Measurements from ENCODE around the gene IL17C. TPM values are rescaled to one million over a fixed set of nuclear protein-coding genes. Genes with fewer than 3 reads are reported as not detected.

IL17C gene
- total and polyA plus RNA-seq, 8 donors, result 0.87 to 1.2 TPM; not detected in 6

DNA sequence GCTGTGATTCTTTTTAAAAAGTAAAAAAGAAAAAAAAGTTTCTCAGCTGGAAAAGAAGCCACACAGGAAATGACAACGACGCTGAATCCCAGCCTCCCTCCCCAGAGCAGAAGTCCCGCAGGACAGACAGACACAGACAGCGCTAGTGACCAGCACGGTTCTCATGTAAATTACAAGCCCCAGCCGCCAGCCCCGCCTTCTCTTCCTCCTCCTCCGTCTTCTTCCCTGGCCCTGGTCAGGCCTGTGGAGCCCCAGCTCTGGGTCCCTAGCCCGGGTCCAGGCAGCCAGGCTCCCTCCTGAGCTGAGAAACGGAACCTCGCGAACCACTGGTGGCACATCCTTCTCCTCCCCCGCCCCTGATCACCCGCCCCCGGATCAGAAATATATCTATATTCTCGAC is 7.0 kb upstream of the IL17C start:
- Histone ChIP-seq H3K27me3 (peaks cover 0 to 31% (median 13%) of the 10 kb centered on the region in 3 donors), H3K27ac (no peak overlapping the region), H3K9me3 (no peaks in the 10 kb centered on the region), H3K4me1 (peaks cover 12 to 30% (median 22%) of the 10 kb centered on the region in 4 donors), H3K36me3 (peaks cover 47 to 69% (median 66%) of the 10 kb centered on the region in 4 donors), H3K4me3 (no peak overlapping the region)
- no peak for DNase-seq
- intact Hi-C loops (cut with DNase I; ENCODE audit: low total_unique reads), result no loop called here
- WGBS, 5 donors, result 76 to 83% (median 79%) methylated on average over 16 of the region's 16 CpGs
- no peak for TF ChIP-seq POLR2A (IDR thresholded peaks at IDR 0.05)
- no peak for TF ChIP-seq CTCF (IDR thresholded peaks at IDR 0.05)
- no peak for TF ChIP-seq EP300 (IDR thresholded peaks at IDR 0.05)

DNA sequence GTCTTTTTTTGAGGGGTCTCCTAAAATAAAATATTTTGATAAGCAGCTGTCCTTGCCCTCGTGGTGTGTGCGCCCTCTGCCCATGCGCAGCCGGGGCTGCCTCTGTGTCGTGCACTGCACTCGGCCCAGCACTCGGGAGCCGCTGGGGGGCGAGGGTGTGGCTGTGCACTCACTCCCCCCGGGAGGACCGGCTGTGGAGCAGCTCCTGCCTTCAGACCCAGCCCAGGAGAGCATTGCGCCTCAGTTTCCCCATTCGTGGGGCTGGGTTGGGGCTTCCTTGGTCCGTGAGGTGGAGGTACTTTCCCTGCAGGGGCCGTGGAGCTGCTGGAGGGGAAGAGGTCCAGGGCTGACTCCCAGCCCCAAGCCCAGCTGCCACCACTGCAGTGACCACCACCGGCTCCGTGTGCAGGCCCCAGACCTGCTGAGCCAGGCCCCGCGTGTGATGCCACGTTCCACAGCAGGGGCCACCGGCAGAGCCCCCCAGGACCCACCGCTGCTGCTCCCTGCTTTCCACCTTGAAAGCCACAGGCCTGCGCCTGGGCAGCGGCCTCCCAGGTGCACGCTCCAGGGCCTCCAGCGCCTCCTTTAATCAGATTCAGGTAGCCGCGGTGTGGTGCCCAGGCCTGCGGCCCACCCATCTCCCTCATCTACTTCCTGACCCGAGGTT is 6.3 kb upstream of the IL17C start:
- intact Hi-C loops (cut with DNase I; ENCODE audit: low total_unique reads), result no loop called here
- Histone ChIP-seq H3K27ac (no peak overlapping the region), H3K4me1 (peaks cover 12 to 30% (median 22%) of the 10 kb centered on the region in 4 donors), H3K9me3 (no peaks in the 10 kb centered on the region), H3K27me3 (peaks cover 0 to 38% (median 13%) of the 10 kb centered on the region in 3 donors), H3K4me3 (no peak overlapping the region), H3K36me3 (peaks cover 41 to 62% (median 59%) of the 10 kb centered on the region in 4 donors)
- TF ChIP-seq CTCF (IDR thresholded peaks at IDR 0.05), result no peak
- no peak for TF ChIP-seq POLR2A (IDR thresholded peaks at IDR 0.05)
- no peak for TF ChIP-seq EP300 (IDR thresholded peaks at IDR 0.05)
- TF ChIP-seq POLR2AphosphoS5 (IDR thresholded peaks at IDR 0.05), result no peak
- DNase-seq, result no peak
- WGBS, 5 donors, result 82 to 92% (median 88%) methylated on average over 13 to 30 of the region's 30 CpGs

DNA sequence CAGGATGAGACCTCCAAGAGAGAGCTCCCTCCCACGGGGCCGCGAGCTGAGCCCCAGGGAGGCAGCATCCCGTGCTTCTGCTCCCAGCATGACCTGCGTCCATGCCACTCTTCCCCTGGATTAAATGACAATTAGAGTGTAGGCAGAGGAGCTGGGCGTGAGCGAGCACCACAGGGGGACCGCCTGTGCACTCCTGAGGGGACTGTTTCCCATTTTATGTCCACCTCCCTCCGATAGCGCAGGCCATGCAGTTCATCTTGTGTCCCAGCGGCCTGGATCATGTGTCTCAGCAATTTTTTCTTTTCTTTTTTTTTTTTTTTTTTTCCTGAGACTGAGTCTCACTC is 5.8 kb upstream of the IL17C start:
- Histone ChIP-seq H3K9me3 (no peaks in the 10 kb centered on the region), H3K27ac (no peak overlapping the region), H3K36me3 (peaks cover 41 to 57% (median 54%) of the 10 kb centered on the region in 4 donors), H3K4me1 (peaks cover 12 to 30% (median 22%) of the 10 kb centered on the region in 4 donors), H3K27me3 (peaks cover 0 to 43% (median 13%) of the 10 kb centered on the region in 3 donors), H3K4me3 (no peak overlapping the region)
- TF ChIP-seq POLR2AphosphoS5 (IDR thresholded peaks at IDR 0.05), result no peak
- intact Hi-C loops (cut with DNase I; ENCODE audit: low total_unique reads), result no loop called here
- WGBS, 5 donors, result 91 to 94% (median 93%) methylated on average over 9 to 11 of the region's 11 CpGs
- DNase-seq, result no peak

DNA sequence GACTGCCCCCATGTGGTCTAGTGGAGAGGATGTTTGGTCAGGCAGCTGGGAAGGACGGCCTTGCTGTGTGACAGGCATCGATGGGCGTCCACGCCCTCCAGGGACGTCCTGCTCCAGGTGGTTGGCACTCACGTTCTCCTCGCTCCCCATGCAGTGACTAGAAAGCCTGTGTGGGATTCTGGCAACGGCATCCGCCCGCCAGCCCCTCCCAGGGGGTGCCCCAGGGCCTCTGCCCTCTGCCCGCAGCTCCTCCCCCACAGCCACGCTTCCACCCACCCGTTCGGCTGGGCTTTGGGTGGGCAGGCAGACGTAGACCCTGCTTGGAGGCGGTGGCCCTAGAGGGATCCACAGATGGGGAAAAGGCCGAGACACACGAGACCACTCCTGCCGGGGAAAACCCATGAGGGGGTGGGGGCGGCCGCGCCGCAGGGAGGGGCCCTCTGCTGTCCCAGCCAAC is 4.7 kb upstream of the IL17C start:
- peaks cover 32 to 45% (median 43%) of the 10 kb centered on the region in 4 donors for H3K36me3 ChIP-seq
- no peak for TF ChIP-seq POLR2A (IDR thresholded peaks at IDR 0.05)
- no peak for TF ChIP-seq EP300 (IDR thresholded peaks at IDR 0.05)
- peak in 1 of 3 donors; percentile 45 for TF ChIP-seq POLR2AphosphoS5 (IDR thresholded peaks at IDR 0.05)
- peak in 3 of 7 experiments; percentile 10 to 24 (median 15) for TF ChIP-seq CTCF (IDR thresholded peaks at IDR 0.05)
- peak overlapping the region; percentile 10 to 73 (median 64) for H3K27ac ChIP-seq
- H3K27me3 ChIP-seq, result peaks cover 4 to 54% (median 23%) of the 10 kb centered on the region in 3 donors
- H3K4me3 ChIP-seq, result peak overlapping the region; percentile 35 to 62 (median 41)
- DNase-seq, result peak; percentile 52 to 79
- no peaks in the 10 kb centered on the region for H3K9me3 ChIP-seq
- WGBS, 5 donors, result 15 to 29% (median 24%) methylated on average over 9 to 23 of the region's 23 CpGs
- intact Hi-C loops (cut with DNase I; ENCODE audit: low total_unique reads), result no loop called here
- H3K4me1 ChIP-seq, result peaks cover 14 to 40% (median 28%) of the 10 kb centered on the region in 4 donors
